ENCODE measurements around the gene SGCA. TPM values are rescaled to one million over a fixed set of nuclear protein-coding genes. Genes with fewer than 3 reads are reported as not detected.

Gene SGCA
- total RNA-seq, 1 donor from 2014 or later: 78.5 TPM

DNA sequence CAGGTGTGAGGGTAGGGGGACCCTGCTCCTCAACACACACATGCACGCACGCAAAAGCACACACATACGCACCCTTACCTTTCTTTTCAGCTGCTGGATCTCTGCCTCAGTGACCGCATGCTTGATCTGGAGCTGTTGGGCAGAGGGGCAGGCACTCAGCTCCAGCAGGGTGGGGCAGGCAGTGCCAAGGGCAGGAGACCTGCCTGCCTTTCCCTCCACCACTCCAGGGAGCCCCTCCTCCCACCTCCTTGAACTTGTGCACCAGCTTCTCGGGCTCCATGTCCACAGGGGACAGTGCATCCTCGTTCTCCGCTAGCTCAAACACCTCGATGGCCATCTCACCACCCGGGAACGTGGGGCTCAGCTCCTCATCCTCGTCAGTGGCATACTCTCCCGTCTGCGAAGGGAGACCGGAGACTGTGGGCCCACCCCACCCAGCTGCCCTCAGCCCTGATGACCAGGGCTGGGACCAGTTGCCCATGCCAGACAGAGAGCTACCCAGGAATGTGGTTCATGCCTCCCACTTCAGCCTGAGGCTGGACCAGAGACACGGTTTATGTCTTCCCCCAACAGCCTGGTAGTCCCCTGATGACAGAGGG is 26.5 kb upstream of the SGCA start:
- Histone ChIP-seq H3K27ac (peak overlapping the region in 1 of 2 donors; percentile 50), H3K36me3 (peaks cover 94 to 95% of the 10 kb centered on the region in 2 donors), H3K9me3 (no peaks in the 10 kb centered on the region), H3K4me3 (no peak overlapping the region), H3K27me3 (no peaks in the 10 kb centered on the region), H3K4me1 (peaks cover 0 to 9% of the 10 kb centered on the region in 2 donors)
- TF ChIP-seq, protein P1, sequence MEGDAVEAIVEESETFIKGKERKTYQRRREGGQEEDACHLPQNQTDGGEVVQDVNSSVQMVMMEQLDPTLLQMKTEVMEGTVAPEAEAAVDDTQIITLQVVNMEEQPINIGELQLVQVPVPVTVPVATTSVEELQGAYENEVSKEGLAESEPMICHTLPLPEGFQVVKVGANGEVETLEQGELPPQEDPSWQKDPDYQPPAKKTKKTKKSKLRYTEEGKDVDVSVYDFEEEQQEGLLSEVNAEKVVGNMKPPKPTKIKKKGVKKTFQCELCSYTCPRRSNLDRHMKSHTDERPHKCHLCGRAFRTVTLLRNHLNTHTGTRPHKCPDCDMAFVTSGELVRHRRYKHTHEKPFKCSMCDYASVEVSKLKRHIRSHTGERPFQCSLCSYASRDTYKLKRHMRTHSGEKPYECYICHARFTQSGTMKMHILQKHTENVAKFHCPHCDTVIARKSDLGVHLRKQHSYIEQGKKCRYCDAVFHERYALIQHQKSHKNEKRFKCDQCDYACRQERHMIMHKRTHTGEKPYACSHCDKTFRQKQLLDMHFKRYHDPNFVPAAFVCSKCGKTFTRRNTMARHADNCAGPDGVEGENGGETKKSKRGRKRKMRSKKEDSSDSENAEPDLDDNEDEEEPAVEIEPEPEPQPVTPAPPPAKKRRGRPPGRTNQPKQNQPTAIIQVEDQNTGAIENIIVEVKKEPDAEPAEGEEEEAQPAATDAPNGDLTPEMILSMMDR (IDR thresholded peaks at IDR 0.05): no peak
- no peak for DNase-seq (ENCODE audit: low spot score in 2 of 2)
- intact Hi-C loops (cut with DNase I): no loop called here

DNA sequence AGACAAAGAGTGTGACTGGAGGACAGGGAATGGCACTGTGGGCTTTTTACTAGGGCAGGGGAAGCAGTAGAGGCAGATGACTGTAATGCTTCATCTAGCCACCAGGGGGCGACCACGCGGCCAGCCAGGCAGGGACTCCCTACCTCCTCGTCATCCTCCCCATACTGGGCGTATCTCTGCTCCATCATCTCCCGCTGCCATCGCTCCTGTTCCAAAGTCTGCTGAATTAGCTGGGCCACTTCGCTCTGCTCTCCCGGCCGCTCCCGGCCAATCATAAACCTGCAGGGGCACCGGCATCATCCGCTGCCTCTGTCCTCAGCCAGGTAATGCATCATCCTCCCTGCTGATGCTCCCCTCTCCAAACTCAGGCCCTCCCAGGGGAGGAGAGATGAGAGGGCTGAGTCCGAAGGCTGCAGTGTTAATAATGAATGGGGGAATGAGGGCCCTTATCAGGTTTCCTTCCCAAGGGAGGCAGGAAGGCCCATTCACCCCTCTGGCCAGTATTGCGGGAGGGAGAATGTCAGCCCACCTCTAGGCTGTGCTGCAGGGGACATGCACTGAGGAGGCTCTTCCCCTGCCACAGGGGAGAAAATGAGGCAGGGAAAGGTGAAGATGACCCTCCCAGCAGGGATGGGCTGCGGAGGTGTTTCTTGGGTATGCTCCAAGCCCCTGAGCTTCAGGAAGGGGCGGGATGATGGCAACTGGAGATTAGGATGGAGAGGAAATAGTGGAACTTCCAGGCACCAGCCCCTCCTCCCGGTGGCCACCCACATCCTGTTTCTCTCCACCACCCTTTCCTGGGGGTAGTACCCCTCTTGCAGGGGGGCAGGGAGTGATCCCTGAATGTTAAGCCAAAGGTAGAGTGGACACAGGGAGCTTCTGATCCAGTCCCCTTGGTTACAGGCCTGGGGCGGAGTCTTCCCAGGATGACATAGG is 25.6 kb upstream of the SGCA start:
- H3K4me1 ChIP-seq: peaks cover 0 to 5% of the 10 kb centered on the region in 2 donors
- intact Hi-C loops (cut with DNase I): loop anchor here (2.0 kb wide), 1 partner anchor 21 kb away; no protein-coding TSS in a partner anchor

DNA sequence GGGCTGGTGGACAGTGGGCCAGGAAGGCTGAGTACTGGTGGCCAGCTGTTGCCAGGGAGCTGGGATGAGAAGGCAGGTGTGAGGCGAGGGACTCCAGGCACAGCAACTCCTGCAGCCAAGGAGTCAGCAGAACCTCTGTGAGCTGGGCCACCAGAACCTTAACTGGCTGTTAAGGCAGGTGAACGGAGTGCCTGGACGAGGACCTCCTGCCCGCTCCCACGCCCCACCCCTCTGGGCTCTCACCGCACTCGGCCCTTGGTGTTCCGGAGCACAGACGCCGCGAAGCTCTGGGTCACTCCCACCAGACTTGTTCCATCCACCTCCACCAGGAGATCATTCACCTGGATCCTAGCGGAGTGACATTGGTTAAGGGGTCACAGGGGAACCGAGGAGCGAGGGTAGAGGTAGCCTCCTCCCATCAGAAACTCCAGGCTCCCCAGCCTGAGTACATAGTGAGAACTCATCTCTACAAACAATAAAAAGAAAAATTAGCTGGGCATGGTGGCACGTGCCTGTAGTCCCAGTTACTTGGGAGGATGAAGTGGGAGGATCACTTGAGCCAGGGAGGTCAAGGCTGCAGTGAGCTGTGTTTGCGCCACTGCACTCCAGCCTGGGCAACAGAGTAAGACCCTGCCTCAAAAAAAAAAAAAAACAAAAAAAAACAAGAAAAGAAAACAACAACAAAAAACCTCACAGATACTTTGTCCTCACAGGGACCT is 24.6 kb upstream of the SGCA start:
- no peaks in the 10 kb centered on the region for H3K9me3 ChIP-seq
- no peak for DNase-seq (ENCODE audit: low spot score in 2 of 2)
- peak overlapping the region; percentile 1 to 50 for H3K27ac ChIP-seq
- intact Hi-C loops (cut with DNase I): loop anchor here (2.0 kb wide), 1 partner anchor 20 kb away; no protein-coding TSS in a partner anchor
- peaks cover 87 to 89% of the 10 kb centered on the region in 2 donors for H3K36me3 ChIP-seq
- H3K27me3 ChIP-seq: no peaks in the 10 kb centered on the region
- no peak overlapping the region for H3K4me3 ChIP-seq
- peaks cover 6 to 15% of the 10 kb centered on the region in 2 donors for H3K4me1 ChIP-seq
- TF ChIP-seq, protein P1 (IDR thresholded peaks at IDR 0.05): no peak

More for the DNA sequence above, 25.6 kb upstream of the SGCA start:
- Histone ChIP-seq H3K36me3 (peaks cover 95% of the 10 kb centered on the region in 2 donors), H3K27me3 (no peaks in the 10 kb centered on the region), H3K27ac (peak overlapping the region; percentile 1 to 50), H3K4me3 (no peak overlapping the region), H3K9me3 (no peaks in the 10 kb centered on the region)
- TF ChIP-seq, protein P1 (IDR thresholded peaks at IDR 0.05): peak; percentile 92 to 95 (median 93)
- DNase-seq (ENCODE audit: low spot score in 2 of 2): peak in 1 of 2 donors; percentile 90

DNA sequence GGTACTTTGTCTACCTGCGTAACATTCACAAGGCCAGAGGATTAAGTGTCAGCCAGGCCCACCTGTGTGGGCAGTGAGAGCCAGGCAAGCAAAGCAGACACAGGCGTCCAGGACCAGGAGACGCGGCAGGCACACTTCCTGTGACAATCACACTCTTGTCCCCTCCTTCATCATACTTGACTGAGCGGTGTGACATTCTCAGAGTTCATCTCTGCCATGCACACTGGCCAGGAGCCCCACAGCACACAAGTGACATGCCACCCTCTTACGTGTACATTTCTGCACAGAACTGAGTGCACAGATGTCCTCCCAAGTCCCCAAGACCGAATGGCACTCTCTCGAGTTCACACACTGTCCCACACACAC is 24.1 kb upstream of the SGCA start:
- no peaks in the 10 kb centered on the region for H3K27me3 ChIP-seq
- H3K4me3 ChIP-seq: no peak overlapping the region
- peaks cover 81 to 83% of the 10 kb centered on the region in 2 donors for H3K36me3 ChIP-seq
- TF ChIP-seq, protein P1 (IDR thresholded peaks at IDR 0.05): no peak
- no peak for DNase-seq (ENCODE audit: low spot score in 2 of 2)
- peaks cover 12 to 20% of the 10 kb centered on the region in 2 donors for H3K4me1 ChIP-seq
- no peaks in the 10 kb centered on the region for H3K9me3 ChIP-seq
- H3K27ac ChIP-seq: no peak overlapping the region
- intact Hi-C loops (cut with DNase I): loop anchor here (2.0 kb wide), 1 partner anchor 19 kb away; no protein-coding TSS in a partner anchor

- H3K27me3 ChIP-seq: no peaks in the 10 kb centered on the region
- no peaks in the 10 kb centered on the region for H3K9me3 ChIP-seq
- intact Hi-C loops (cut with DNase I): no loop called here
These were observed 22.2 kb upstream of the SGCA start for GRCh38 chr17:50143461-50144176.

More at GRCh38 chr17:50143461-50144176, 22.2 kb upstream of the SGCA start:
- Histone ChIP-seq H3K4me1 (peaks cover 21 to 35% of the 10 kb centered on the region in 2 donors), H3K27ac (peak overlapping the region in 1 of 2 donors; percentile 14), H3K4me3 (no peak overlapping the region), H3K36me3 (peaks cover 62 to 65% of the 10 kb centered on the region in 2 donors)
- TF ChIP-seq, protein P1 (IDR thresholded peaks at IDR 0.05): no peak
- DNase-seq (ENCODE audit: low spot score in 2 of 2): no peak
